Heart left ventricle (tissue), 16 donors: ENCODE data around the gene UBXN1. TPM values are rescaled to one million over a fixed set of nuclear protein-coding genes. Genes with fewer than 3 reads are reported as not detected.

Experiments
- ATAC-seq, 4 donors: fragments of 200-7000 bp; cut with Tn5 transposase; one replicate each; pipeline ENCODE4 v1.9.1; 2020 to 2022; ENCODE audit warnings: moderate library complexity in 4 of 4, mild to moderate bottlenecking in 3 of 4, moderate number of reproducible peaks in 1 of 4
- DNase-seq, 5 donors: peaks; one replicate each; pipeline ENCODE4 v3.0.0-alpha.2; 2020
- H3K27ac ChIP-seq, 12 donors: fragments of 200-600 bp; sonication (generic) in 4 of 12; one replicate each; pipeline versions ENCODE4 v1.5.0 to v1.8.0; 2016 to 2022; ENCODE audit warnings: mild to moderate bottlenecking in 2 of 12
- H3K27me3 ChIP-seq, 9 donors: fragments of 200-600 bp; sonication (generic) in 2 of 9; one replicate each; pipeline versions ENCODE4 v1.5.1 to v1.8.0; 2016 to 2022; ENCODE audit warnings: mild to moderate bottlenecking in 3 of 9
- H3K36me3 ChIP-seq, 9 donors: fragments of 200-600 bp; sonication (generic) in 2 of 9; one replicate each; pipeline versions ENCODE4 v1.5.0 to v1.8.0; 2018 to 2022; ENCODE audit warnings: mild to moderate bottlenecking in 2 of 9
- H3K4me1 ChIP-seq, 12 donors: fragments of 200-600 bp; sonication (generic) in 4 of 12; one replicate each; pipeline versions ENCODE4 v1.5.0 to v1.8.0; 2016 to 2022; ENCODE audit warnings: mild to moderate bottlenecking in 3 of 12
- H3K4me3 ChIP-seq, 12 donors: fragments of 200-600 bp; sonication (generic) in 4 of 12; one replicate each; pipeline versions ENCODE4 v1.5.0 to v1.8.0; 2017 to 2022; ENCODE audit warnings: mild to moderate bottlenecking in 9 of 12, moderate library complexity in 4 of 12
- H3K9me3 ChIP-seq, 12 donors: fragments of 200-600 bp; sonication (generic) in 4 of 12; one replicate each; pipeline versions ENCODE4 v1.5.0 to v1.8.0; 2016 to 2022; ENCODE audit warnings: mild to moderate bottlenecking in 1 of 12
- POLR2A ChIP-seq, 2 donors: fragments of 450-650 bp; IDR thresholded peaks; one replicate each; pipeline ENCODE4 v1.6.1; 2017; ENCODE audit warnings: antibody characterized with exemption in 2 of 2, mild to moderate bottlenecking in 2 of 2, moderate library complexity in 2 of 2
- WGBS, 4 donors: extraction: QIAGEN DNeasy Blood & Tissue Kit in 2 of 4; methylation state at CpG; one replicate each; pipeline versions ENCODE4 v1.1.5 to v1.1.7; 2013 to 2018; 5-methylcytosine and 5-hydroxymethylcytosine counted together
- intact Hi-C, 10 donors: fragments of 100-400 bp; cut with DNase I; formaldehyde crosslinking; loops; one replicate each; pipeline versions ENCODE4 v1.11.1 to v1.14.2; 2022
- polyA plus RNA-seq, 2 donors: library from polyadenylated mRNA; stranded (reverse); fragments of 200-250 nt; gene quantifications; one replicate each; pipeline ENCODE4 v1.2.3, GENCODE V29; 2013
- total RNA-seq, 9 donors: library from RNA; depleted of rRNA in 2 of 9; stranded (reverse); fragments of >200 nt in 2 of 9; fragmentation: NEBNext Ultra II Directional in 3 of 9; extraction: Animal tissue kit (Norgen Biotek cat#: 25700) in 3 of 9; gene quantifications; one replicate each; pipeline versions ENCODE4 v1.1.0 to v1.2.4, GENCODE V29; 2016 to 2023
- TF ChIP-seq, protein P1 (sequence below), 12 donors: fragments of 200-600 bp; sonication (generic) in 4 of 12; IDR thresholded peaks; one replicate each; pipeline versions ENCODE4 v1.5.0 to v1.8.0; 2018 to 2022; ENCODE audit warnings: antibody characterized with exemption in 12 of 12, mild to moderate bottlenecking in 5 of 12
- donor health status: ischemic (EF 13 %, LVEDD 7.1; RV severe dilation, severe dysfunction).
- donor health status: healthy with polysubstance abuse.
- donor health status: DM: no; HTN: yes; CAD: no.
- donor health status: DM: no; HTN: no; CAD: no.
- donor health status: ischemic (EF 25% LVEDD 6.9; RV normal size, moderate dysfunction).
- donor health status: ischemic (EF 25% LVEDD 5.7; RV mildly dilated, moderate dysfunction).
- donor health status: healthy.
- donor health status: DM: yes; HTN: yes; CAD: no.
- donor health status: ischemic (EF 35%, LVEDD 5.7; RV mildly dilated, moderate dysfunction).
- donor health status: nonischemic (EF 11% LVEDD 7.7; RV severe dilation, severe dysfunction).
- donor health status: DM: yes; HTN: yes; CAD: no.
- donor health status: PGD.
- donor health status: ischemic (EF 29% LVEDD 5.4; RV normal size, mild dysfunction).
- donor health status: nonischemic (EF 23%, LVEDD 6.1; RV moderate dilation, normal function).

Gene UBXN1
- total and polyA plus RNA-seq, 11 donors, result 69.2 to 188 (median 83.2) TPM

DNA sequence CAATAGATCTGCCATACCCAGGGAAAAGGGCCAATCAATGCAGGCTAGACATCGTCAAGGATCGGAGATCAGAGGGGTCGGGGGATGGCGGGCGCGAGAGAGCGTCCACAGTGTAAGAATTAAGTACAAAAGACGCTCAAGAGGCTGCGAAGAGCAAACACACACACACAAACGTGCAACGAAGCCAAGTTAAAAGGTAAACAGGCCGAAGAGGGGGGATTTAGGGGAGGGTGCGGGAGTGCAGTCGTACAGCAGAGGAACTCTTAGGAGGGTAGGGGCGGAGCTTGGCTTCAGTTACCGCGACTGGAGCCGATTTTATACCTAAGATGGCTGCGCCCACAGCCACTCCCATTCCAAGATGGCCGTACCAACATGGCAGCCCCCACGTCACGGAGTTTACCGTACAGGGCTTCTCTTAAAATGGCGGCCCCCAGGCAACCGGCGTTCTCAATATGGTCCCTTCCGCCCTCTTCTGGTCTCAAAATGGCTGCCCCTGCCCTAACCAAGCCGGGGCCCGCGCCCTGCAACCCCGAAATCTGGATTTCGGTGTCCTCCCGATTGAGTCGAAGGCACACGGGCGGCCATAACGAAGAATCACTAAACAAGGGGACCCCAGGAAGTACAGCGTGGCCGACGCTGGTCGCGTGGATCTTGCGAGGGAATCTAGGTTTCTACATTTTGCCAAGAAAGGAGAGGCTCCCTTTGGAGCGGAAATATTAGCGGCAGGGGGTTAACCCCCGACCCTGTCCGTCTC lies 30.6 kb upstream of the UBXN1 start:
- Histone ChIP-seq H3K9me3 (no peaks in the 10 kb centered on the region), H3K4me1 (peaks cover 0 to 72% (median 45%) of the 10 kb centered on the region in 12 donors), H3K27me3 (no peaks in the 10 kb centered on the region), H3K27ac (peak overlapping the region; percentile 90 to 99 (median 97)), H3K36me3 (peaks cover 0 to 46% (median 41%) of the 10 kb centered on the region in 9 donors), H3K4me3 (peak overlapping the region; percentile 38 to 75 (median 64))
- DNase-seq (peak; percentile 97 to 99 (median 98)), ATAC-seq (peak; percentile 84 to 92 (median 88))
- TF ChIP-seq, protein P1, sequence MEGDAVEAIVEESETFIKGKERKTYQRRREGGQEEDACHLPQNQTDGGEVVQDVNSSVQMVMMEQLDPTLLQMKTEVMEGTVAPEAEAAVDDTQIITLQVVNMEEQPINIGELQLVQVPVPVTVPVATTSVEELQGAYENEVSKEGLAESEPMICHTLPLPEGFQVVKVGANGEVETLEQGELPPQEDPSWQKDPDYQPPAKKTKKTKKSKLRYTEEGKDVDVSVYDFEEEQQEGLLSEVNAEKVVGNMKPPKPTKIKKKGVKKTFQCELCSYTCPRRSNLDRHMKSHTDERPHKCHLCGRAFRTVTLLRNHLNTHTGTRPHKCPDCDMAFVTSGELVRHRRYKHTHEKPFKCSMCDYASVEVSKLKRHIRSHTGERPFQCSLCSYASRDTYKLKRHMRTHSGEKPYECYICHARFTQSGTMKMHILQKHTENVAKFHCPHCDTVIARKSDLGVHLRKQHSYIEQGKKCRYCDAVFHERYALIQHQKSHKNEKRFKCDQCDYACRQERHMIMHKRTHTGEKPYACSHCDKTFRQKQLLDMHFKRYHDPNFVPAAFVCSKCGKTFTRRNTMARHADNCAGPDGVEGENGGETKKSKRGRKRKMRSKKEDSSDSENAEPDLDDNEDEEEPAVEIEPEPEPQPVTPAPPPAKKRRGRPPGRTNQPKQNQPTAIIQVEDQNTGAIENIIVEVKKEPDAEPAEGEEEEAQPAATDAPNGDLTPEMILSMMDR (IDR thresholded peaks at IDR 0.05), result peak in 4 of 12 donors; percentile 8 to 50 (median 26)
- peak in 1 of 2 donors; percentile 63 for TF ChIP-seq POLR2A (IDR thresholded peaks at IDR 0.05)
- intact Hi-C loops, result loop anchor here in 2 of 10 donors (1.0 to 5.0 kb wide), 4 partner anchors 17 to 42 kb away; partner anchors contain the start of genes C11orf98 (in 1 of the 2), CSKMT (in 1 of the 2), HNRNPUL2 (in 1 of the 2) and LBHD1 (in 1 of the 2)
- WGBS, 4 donors, result 1 to 3% (median 1%) methylated on average over 29 to 47 of the region's 47 CpGs

DNA sequence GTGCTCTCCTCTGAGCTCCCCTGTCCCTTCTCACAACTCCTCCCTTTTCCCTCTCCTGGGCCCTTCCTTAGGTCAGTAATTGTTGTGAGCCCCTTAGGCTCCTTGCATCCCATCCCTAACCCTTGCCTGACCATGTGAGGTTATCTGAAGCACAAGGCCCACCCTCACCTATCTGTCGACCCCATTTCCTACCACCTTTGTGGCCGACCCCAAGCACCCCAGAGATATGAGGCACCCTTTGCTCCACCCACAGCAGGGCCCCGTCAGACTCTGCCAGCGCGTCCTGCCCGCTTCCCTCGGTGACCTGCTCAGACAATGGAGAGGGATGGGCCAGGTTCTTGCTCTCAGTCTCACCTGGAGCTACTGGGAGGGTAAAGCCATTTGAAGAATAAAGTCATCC lies 29.9 kb upstream of the UBXN1 start:
- peak in 1 of 4 donors; percentile 1 for ATAC-seq
- H3K4me3 ChIP-seq, result peak overlapping the region; percentile 38 to 75 (median 64)
- H3K36me3 ChIP-seq, result peaks cover 0 to 40% (median 35%) of the 10 kb centered on the region in 9 donors
- H3K4me1 ChIP-seq, result peaks cover 0 to 67% (median 43%) of the 10 kb centered on the region in 12 donors
- intact Hi-C loops, result loop anchor here in 2 of 10 donors (1.0 to 5.0 kb wide), 4 partner anchors 18 to 41 kb away; partner anchors contain the start of genes C11orf98 (in 1 of the 2), CSKMT (in 1 of the 2), HNRNPUL2 (in 1 of the 2) and LBHD1 (in 1 of the 2)
- H3K27ac ChIP-seq, result peak overlapping the region; percentile 87 to 99 (median 96)
- H3K27me3 ChIP-seq, result no peaks in the 10 kb centered on the region
- DNase-seq, result peak in 2 of 5 donors; percentile 28 to 30
- 5 to 7% (median 6%) methylated on average over 7 of the region's 7 CpGs for WGBS, 4 donors
- no peaks in the 10 kb centered on the region for H3K9me3 ChIP-seq
- TF ChIP-seq, protein P1 (IDR thresholded peaks at IDR 0.05), result no peak
- no peak for TF ChIP-seq POLR2A (IDR thresholded peaks at IDR 0.05)

DNA sequence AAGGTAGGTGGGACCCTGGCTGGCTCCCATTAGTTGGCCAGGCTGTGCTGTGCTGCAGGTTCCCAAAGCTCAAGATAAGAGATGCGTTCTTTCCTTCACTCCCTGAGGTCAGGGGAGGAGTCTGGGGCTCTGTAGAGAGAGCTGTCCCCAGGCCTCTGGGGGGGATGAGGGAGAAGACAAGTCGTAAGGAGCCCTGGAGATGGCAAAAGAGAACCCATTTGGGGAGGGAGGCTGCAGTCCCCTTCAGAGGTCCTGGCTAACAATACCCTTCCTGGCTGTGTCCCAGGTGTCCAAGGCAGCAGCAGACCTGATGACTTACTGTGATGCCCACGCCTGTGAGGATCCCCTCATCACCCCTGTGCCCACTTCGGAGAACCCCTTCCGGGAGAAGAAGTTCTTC lies 29.5 kb upstream of the UBXN1 start:
- DNase-seq (peak in 1 of 5 donors; percentile 23), ATAC-seq (no peak)
- peaks cover 0 to 38% (median 31%) of the 10 kb centered on the region in 9 donors for H3K36me3 ChIP-seq
- peak overlapping the region in 10 of 12 donors; percentile 87 to 99 (median 96) for H3K27ac ChIP-seq
- WGBS, 4 donors, result 70 to 78% (median 71%) methylated on average over 5 of the region's 5 CpGs
- no peaks in the 10 kb centered on the region for H3K9me3 ChIP-seq
- H3K4me3 ChIP-seq, result peak overlapping the region in 9 of 12 donors; percentile 44 to 75 (median 64)
- intact Hi-C loops, result loop anchor here in 2 of 10 donors (5.0 kb wide), 2 partner anchors 36 to 41 kb away; partner anchors contain the start of genes C11orf98 (in 1 of the 2), CSKMT (in 1 of the 2), LBHD1 (in 1 of the 2) and UQCC3 (in 1 of the 2)
- peaks cover 0 to 69% (median 41%) of the 10 kb centered on the region in 12 donors for H3K4me1 ChIP-seq
- no peaks in the 10 kb centered on the region for H3K27me3 ChIP-seq
- TF ChIP-seq POLR2A (IDR thresholded peaks at IDR 0.05), result no peak
- TF ChIP-seq, protein P1 (IDR thresholded peaks at IDR 0.05), result no peak
